HepG2 (cell line): ENCODE data around the gene PTGR3. TPM values are rescaled to one million over a fixed set of nuclear protein-coding genes. Genes with fewer than 3 reads are reported as not detected.

Experiments used
- ATAC-seq: fragments of 200-7000 bp; cut with Tn5 transposase; 3 replicates; pipeline ENCODE4 v1.9.1; 2020; ENCODE audit warnings: mild to moderate bottlenecking, moderate library complexity
- BruUV-seq: library from RNA; stranded (reverse); fragments of 400-500 nt; replicated peaks from 2 replicates; lab custom pipeline; 2021; lab: Mats Ljungman, UMichigan
- CTCF ChIA-PET: fragments of 300-600 bp; formaldehyde crosslinking; extraction: SDS; loops from one replicate; lab custom pipeline; 2021; ENCODE audit warnings: low total read pairs, inconsistent platforms, low intra/inter-chr PET ratio; lab: Yijun Ruan, JAX
- POLR2A ChIA-PET: fragments of 350-600 bp; sonication (Branson Sonifier 250); formaldehyde crosslinking; loops from one replicate; lab custom pipeline; 2020; ENCODE audit warnings: antibody characterized with exemption, inconsistent platforms; lab: Yijun Ruan, JAX
- DNase-seq: peaks from one replicate; pipeline ENCODE4 v3.0.0-alpha.2; 2015; ENCODE audit warnings: low spot score
- FAIRE-seq: peaks from 3 replicates; lab custom pipeline; 2011; peaks lifted over from hg19 to GRCh38; lab: Jason Lieb, UNC
- H2AFZ ChIP-seq: one replicate; pipeline ENCODE4 v1.6.1; 2011; ENCODE audit warnings: low read length, inconsistent platforms
- H3K27ac ChIP-seq: fragments of 300-600 bp; 3 replicates; pipeline ENCODE4 v1.8.0; 2011; ENCODE audit warnings: mixed run types, mild to moderate bottlenecking, mixed read lengths, low read length, inconsistent platforms; ENCODE audit not compliant: insufficient read depth; ENCODE audit errors: extremely low read length
- H3K27me3 ChIP-seq, 2 experiments: fragments of 200-600 bp in 1 of 2; 2 replicates in 1 of 2; 3 replicates in 1 of 2; pipeline versions ENCODE4 v1.6.0 to v1.8.0; 2011; ENCODE audit warnings: low read length in 2 of 2, mild to moderate bottlenecking in 2 of 2, moderate library complexity in 2 of 2, inconsistent platforms in 1 of 2; ENCODE audit not compliant: insufficient read depth in 2 of 2, control insufficient read depth in 1 of 2
- H3K36me3 ChIP-seq, 2 experiments: fragments of 200-600 bp in 1 of 2; replicated peaks in 1 of 2; 2 replicates in 1 of 2; 3 replicates in 1 of 2; pipeline versions ENCODE4 v1.5.1 to v1.8.0; 2011; ENCODE audit warnings: low read length in 2 of 2, inconsistent platforms in 1 of 2; ENCODE audit not compliant: insufficient read depth in 2 of 2, control insufficient read depth in 1 of 2
- H3K4me1 ChIP-seq: 2 replicates; pipeline ENCODE4 v1.5.1; 2012; ENCODE audit warnings: low read length, inconsistent platforms; ENCODE audit not compliant: insufficient read depth
- H3K4me2 ChIP-seq: 2 replicates; pipeline ENCODE4 v1.6.0; 2011; ENCODE audit warnings: low read depth, low read length, inconsistent platforms
- H3K4me3 ChIP-seq, 3 experiments: fragments of 200-600 bp in 1 of 3; sonication (generic), shearing (Covaris generic) in 1 of 3; replicated peaks in 1 of 3; 2 replicates each; pipeline ENCODE4 v1.5.1; 2011 to 2016; ENCODE audit warnings: low read length in 3 of 3, inconsistent platforms in 2 of 3, low read depth in 2 of 3, mild to moderate bottlenecking in 2 of 3, control low read depth in 1 of 3, mixed read lengths in 1 of 3; ENCODE audit not compliant: insufficient read depth in 1 of 3
- H3K79me2 ChIP-seq: one replicate; pipeline ENCODE4 v1.6.1; 2011; ENCODE audit warnings: low read length, inconsistent platforms; ENCODE audit not compliant: insufficient read depth
- H3K9ac ChIP-seq: 2 replicates; pipeline ENCODE4 v1.6.0; 2011; ENCODE audit warnings: mild to moderate bottlenecking, low read depth, low read length, inconsistent platforms; ENCODE audit not compliant: insufficient read depth
- H3K9me3 ChIP-seq: 2 replicates; pipeline ENCODE4 v1.5.1; 2012; ENCODE audit warnings: mild to moderate bottlenecking, low read length
- H4K20me1 ChIP-seq: 2 replicates; pipeline ENCODE4 v1.6.0; 2011; ENCODE audit warnings: inconsistent platforms, mild to moderate bottlenecking, low read length, moderate library complexity; ENCODE audit not compliant: insufficient read depth
- HMG20B ChIP-seq: conservative IDR thresholded peaks from 2 replicates; pipeline ENCODE4 v1.6.1; 2016; ENCODE audit warnings: missing genetic modification reagents, missing compliant biosample characterization
- HNRNPH1 ChIP-seq: fragments of 200-400 bp; formaldehyde crosslinking; optimal IDR thresholded peaks from 2 replicates; pipeline ENCODE3; 2017; ENCODE audit warnings: mild to moderate bottlenecking, low read depth, low read length
- MBD4 ChIP-seq: IDR thresholded peaks from 2 replicates; pipeline ENCODE4 v1.6.1; 2012; ENCODE audit warnings: low read length, inconsistent platforms, borderline replicate concordance
- MIER3 ChIP-seq: IDR thresholded peaks from 2 replicates; pipeline ENCODE4 v1.6.1; 2016; ENCODE audit warnings: missing compliant biosample characterization, borderline replicate concordance
- MIXL1 ChIP-seq: IDR thresholded peaks from 2 replicates; pipeline ENCODE4 v1.6.1; 2016
- MTA3 ChIP-seq: sonication (generic); formaldehyde crosslinking; IDR thresholded peaks from 2 replicates; pipeline ENCODE4 v1.4.0; 2020; ENCODE audit warnings: missing genetic modification reagents
- NBN ChIP-seq: fragments of 450-650 bp; conservative IDR thresholded peaks from 2 replicates; pipeline ENCODE4 v1.6.1; 2017
- RBFOX2 ChIP-seq: fragments of 200-400 bp; formaldehyde crosslinking; IDR thresholded peaks from 2 replicates; pipeline ENCODE4 v1.6.1; 2017; ENCODE audit warnings: low read depth, mild to moderate bottlenecking, low read length
- XRCC5 ChIP-seq: fragments of 200-400 bp; formaldehyde crosslinking; optimal IDR thresholded peaks from 2 replicates; pipeline ENCODE3; 2017; ENCODE audit warnings: mild to moderate bottlenecking, low read length
- ZFP1 ChIP-seq: IDR thresholded peaks from 2 replicates; pipeline ENCODE4 v1.6.1; 2016
- ZNF101 ChIP-seq: sonication (generic); formaldehyde crosslinking; IDR thresholded peaks from 2 replicates; pipeline ENCODE4 v1.4.0; 2020; ENCODE audit warnings: mild to moderate bottlenecking, low read depth, missing genetic modification reagents, borderline replicate concordance
- ZNF225 ChIP-seq: sonication (generic); formaldehyde crosslinking; IDR thresholded peaks from 2 replicates; pipeline ENCODE4 v1.4.0; 2020; ENCODE audit warnings: mild to moderate bottlenecking, missing genetic modification reagents
- ZNF562 ChIP-seq: sonication (generic); formaldehyde crosslinking; IDR thresholded peaks from 2 replicates; pipeline ENCODE4 v1.8.0; 2022; ENCODE audit warnings: missing genetic modification reagents, borderline replicate concordance
- ZNF674 ChIP-seq: sonication (generic); formaldehyde crosslinking; IDR thresholded peaks from 2 replicates; pipeline ENCODE4 v1.5.0; 2020; ENCODE audit warnings: low read depth, mild to moderate bottlenecking, missing genetic modification reagents
- ZNF777 ChIP-seq: sonication (generic); formaldehyde crosslinking; IDR thresholded peaks from 2 replicates; pipeline ENCODE4 v1.4.0; 2020; ENCODE audit warnings: missing genetic modification reagents
- ZSCAN25 ChIP-seq: sonication (generic); formaldehyde crosslinking; IDR thresholded peaks from 2 replicates; pipeline ENCODE4 v1.8.0; 2022; ENCODE audit warnings: mild to moderate bottlenecking, missing genetic modification reagents
- WGBS: methylation state at CpG from one replicate; pipeline ENCODE4 v1.1.6; 2017; ENCODE audit warnings: low lambda C conversion rate; 5-methylcytosine and 5-hydroxymethylcytosine counted together
- in situ Hi-C: cut with HindIII; loops from 2 replicates; pipeline ENCODE4 v1.10.0; 2017; ENCODE audit warnings: low pct_unique_long_range_greater_than_20kb; ENCODE audit not compliant: extremely low pct_ligation_motif_present
- intact Hi-C: fragments of 100-400 bp; cut with micrococcal nuclease; formaldehyde crosslinking; loops from one replicate; pipeline ENCODE4 v1.10.0; 2022; ENCODE audit not compliant: unreplicated experiment
- polyA plus RNA-seq, 8 experiments: library from polyadenylated mRNA; depleted of rRNA in 3 of 8; stranded (reverse) in 7 of 8; unstranded in 1 of 8; fragments of >200 nt; fragmentation: Illumina TruSeq in 4 of 8; extraction: Trizol in 4 of 8; gene quantifications; 2 replicates each; pipeline versions ENCODE4 v1.2.1 to v1.2.3, GENCODE V29; 2011 to 2016; ENCODE audit warnings: low read depth in 4 of 8, missing spikeins in 1 of 8, mixed read lengths in 1 of 8; ENCODE audit not compliant: insufficient read depth in 1 of 8
- total RNA-seq, 5 experiments: library from RNA; depleted of rRNA; stranded (reverse); fragments of >200 nt; fragmentation: Illumina TruSeq; extraction: Trizol; gene quantifications; 2 replicates each; pipeline ENCODE4 v1.2.3, GENCODE V29; 2016; ENCODE audit warnings: low read depth in 1 of 5

PTGR3 gene
- total and polyA plus RNA-seq, 2 of the 13 experiments (the other 11 are each of a cell fraction or from before 2014, with no cell fraction given), result 11.5 to 25.3 TPM

GRCh38 chr18:75216911-75217689, 8.2 kb upstream of the PTGR3 start:
- intact Hi-C loops, result no loop called here
- ATAC-seq (peak; percentile 34; the same call in 2 of the 3 replicates), FAIRE-seq (no peak), DNase-seq (no peak)
- Histone ChIP-seq H3K9ac (no peak overlapping the region), H3K4me1 (peaks cover 90% of the 10 kb centered on the region), H3K9me3 (no peaks in the 10 kb centered on the region), H3K36me3 (no peaks in the 10 kb centered on the region), H3K4me2 (no peak overlapping the region), H4K20me1 (no peaks in the 10 kb centered on the region), H3K4me3 (no peak overlapping the region), H3K27ac (no peak overlapping the region), H3K27me3 (no peaks in the 10 kb centered on the region), H2AFZ (no peak overlapping the region), H3K79me2 (peaks cover 41% of the 10 kb centered on the region)
- TF ChIP-seq ZSCAN25 (CRISPR knock-in tag) (no peak), ZNF777 (CRISPR knock-in tag) (no peak), XRCC5 (no peak), ZNF101 (no peak), RBFOX2 (no peak), MIXL1 (no peak), HMG20B (no peak), ZFP1 (no peak), MTA3 (CRISPR knock-in tag) (no peak), HNRNPH1 (no peak), MIER3 (CRISPR knock-in tag) (no peak), NBN (no peak), ZNF562 (CRISPR knock-in tag) (no peak), MBD4 (no peak), ZNF674 (no peak), ZNF225 (CRISPR knock-in tag) (no peak)
- in situ Hi-C loops, result loop anchor here (25.0 kb wide), 1 partner anchor 930 kb away; the partner anchor contains the start of gene CYB5A
- BruUV-seq, result no TSS peak
- ChIA-PET POLR2A (no interaction called here), CTCF (no interaction called here)
- WGBS, result 96% methylated on average over 10 of the region's 10 CpGs
